ENCODE results near the gene ITPK1.
"Not testable (repeated sequence)": the region's sequence is repeated elsewhere in the genome, so short reads cannot be mapped to it uniquely, and the experiment has no call there.

The ITPK1 gene

GRCh38 chr14:93082576-93083001 lies 33.1 kb downstream of the ITPK1 start:
- no peak for DNase-seq

- DNase-seq, result no peak
These were observed 33.7 kb downstream of the ITPK1 start for GRCh38 chr14:93081876-93082570.

GRCh38 chr14:93079865-93080403 lies 35.8 kb downstream of the ITPK1 start:
- DNase-seq, result no peak

GRCh38 chr14:93079321-93079720 lies 36.4 kb downstream of the ITPK1 start:
- no peak for DNase-seq

- DNase-seq, result no peak
These were observed 36.9 kb downstream of the ITPK1 start for GRCh38 chr14:93078870-93079269.

- DNase-seq, result no peak
These were observed 39.0 kb downstream of the ITPK1 start for GRCh38 chr14:93076755-93077154.

GRCh38 chr14:93075891-93076290 lies 39.8 kb downstream of the ITPK1 start:
- DNase-seq, result no peak

GRCh38 chr14:93073910-93074769 lies 41.6 kb downstream of the ITPK1 start:
- DNase-seq, result no peak

- DNase-seq, result no peak
These were observed 42.4 kb downstream of the ITPK1 start for GRCh38 chr14:93073358-93073707.

- DNase-seq, result no peak
These were observed 42.9 kb downstream of the ITPK1 start for GRCh38 chr14:93072659-93073357.

- DNase-seq, result no peak
These were observed 47.0 kb downstream of the ITPK1 start for GRCh38 chr14:93068711-93069110.

GRCh38 chr14:93067088-93067487 lies 48.6 kb downstream of the ITPK1 start:
- no peak for DNase-seq

- DNase-seq, result no peak
These were observed 50.4 kb downstream of the ITPK1 start for GRCh38 chr14:93065272-93065730.

- peak; percentile 15 for DNase-seq
These were observed 51.1 kb downstream of the ITPK1 start for GRCh38 chr14:93064411-93065271.

GRCh38 chr14:93063393-93063792 lies 52.3 kb downstream of the ITPK1 start:
- DNase-seq, result no peak

GRCh38 chr14:93062890-93063289 lies 52.8 kb downstream of the ITPK1 start:
- no peak for DNase-seq

GRCh38 chr14:93062013-93062412 lies 53.7 kb downstream of the ITPK1 start:
- not testable (repeated sequence) for DNase-seq

GRCh38 chr14:93061380-93062012 lies 54.2 kb downstream of the ITPK1 start:
- no peak for DNase-seq

- no peak for DNase-seq
These were observed 54.9 kb downstream of the ITPK1 start for GRCh38 chr14:93060841-93061240.

- no peak for DNase-seq
These were observed 55.7 kb downstream of the ITPK1 start for GRCh38 chr14:93059917-93060545.

- DNase-seq, result no peak
These were observed 56.5 kb downstream of the ITPK1 start for GRCh38 chr14:93059260-93059659.
